NCI-H524 (cell line): ENCODE data around the gene SETD3.
A peak's percentile ranks its signal among the peaks of the same experiment; 100 is the strongest.
"Not testable (repeated sequence)": the region's sequence is repeated elsewhere in the genome, so short reads cannot be mapped to it uniquely, and the experiment has no call there.

ENCODE experiments used
- DNase-seq, 2 experiments: peaks; one replicate each; lab custom pipeline; 2025; lab: John Stamatoyannopoulos, UW

SETD3 gene

GRCh38 chr14:99360774-99361595, 119.7 kb downstream of the SETD3 start:
- DNase-seq = no peak

- no peak for DNase-seq
These were observed 120.8 kb downstream of the SETD3 start for GRCh38 chr14:99359906-99360305.

DNA sequence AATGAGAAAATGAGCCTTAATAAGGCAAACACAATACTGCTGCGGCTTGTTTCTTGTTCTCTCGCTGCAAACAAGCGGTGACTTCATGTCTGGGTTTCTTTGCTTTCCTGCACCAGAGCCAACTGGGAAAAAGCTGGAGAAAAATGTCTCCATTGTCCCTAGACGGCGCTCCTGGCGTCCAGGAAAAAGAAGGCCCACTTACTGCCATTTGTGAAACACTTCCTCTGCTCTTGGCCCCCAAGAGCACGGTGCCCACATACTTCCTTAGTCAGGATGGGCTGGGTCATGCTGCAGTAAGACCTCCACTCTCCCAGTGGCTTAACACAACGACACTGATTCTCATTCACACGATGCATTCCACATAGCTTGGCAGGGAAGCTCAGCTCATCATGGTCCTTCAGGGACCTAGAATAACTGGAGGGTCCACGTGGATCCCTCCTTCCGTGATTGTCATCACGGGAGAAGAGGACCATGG, 122.7 kb downstream of the SETD3 start:
- DNase-seq = no peak

- DNase-seq = no peak
These were observed 123.3 kb downstream of the SETD3 start for GRCh38 chr14:99357151-99357915.

- no peak for DNase-seq
These were observed 124.5 kb downstream of the SETD3 start for GRCh38 chr14:99356031-99356608.

DNA sequence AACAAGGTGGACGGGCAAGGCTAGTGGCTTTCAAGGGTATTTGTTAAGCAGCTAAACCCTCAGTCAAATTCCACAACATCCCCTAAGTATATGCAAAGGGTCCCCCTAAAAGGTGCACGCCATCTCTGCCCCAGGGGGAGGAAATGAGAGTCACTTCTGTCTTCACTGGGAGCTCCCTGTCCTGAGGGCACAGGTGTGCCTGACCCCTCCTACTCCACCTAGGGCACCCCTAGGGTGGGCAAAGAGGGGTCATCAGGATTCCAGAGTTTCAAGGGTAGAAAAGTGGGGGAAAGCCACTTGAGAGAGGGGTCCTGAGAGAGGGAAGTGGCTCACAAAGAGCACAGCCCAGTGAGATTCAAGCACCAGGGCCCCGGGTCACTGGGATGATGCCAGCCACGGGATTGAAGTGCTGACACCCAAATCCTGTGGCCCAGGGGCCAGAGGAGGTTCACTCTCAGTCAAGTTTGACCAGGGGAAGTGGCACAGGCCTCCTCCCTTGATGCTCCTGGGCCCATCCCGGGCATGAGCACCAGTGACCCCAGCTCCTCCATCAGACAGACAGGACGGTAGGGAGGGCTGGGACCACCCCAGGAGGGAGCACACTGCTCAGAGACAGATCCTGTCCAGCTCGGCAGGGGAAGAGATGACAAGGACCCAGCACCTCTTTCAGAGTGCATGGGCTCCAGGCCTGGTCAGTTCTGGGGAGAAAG, 126.3 kb downstream of the SETD3 start:
- no peak for DNase-seq

GRCh38 chr14:99352688-99353280, 127.9 kb downstream of the SETD3 start:
- no peak for DNase-seq

DNA sequence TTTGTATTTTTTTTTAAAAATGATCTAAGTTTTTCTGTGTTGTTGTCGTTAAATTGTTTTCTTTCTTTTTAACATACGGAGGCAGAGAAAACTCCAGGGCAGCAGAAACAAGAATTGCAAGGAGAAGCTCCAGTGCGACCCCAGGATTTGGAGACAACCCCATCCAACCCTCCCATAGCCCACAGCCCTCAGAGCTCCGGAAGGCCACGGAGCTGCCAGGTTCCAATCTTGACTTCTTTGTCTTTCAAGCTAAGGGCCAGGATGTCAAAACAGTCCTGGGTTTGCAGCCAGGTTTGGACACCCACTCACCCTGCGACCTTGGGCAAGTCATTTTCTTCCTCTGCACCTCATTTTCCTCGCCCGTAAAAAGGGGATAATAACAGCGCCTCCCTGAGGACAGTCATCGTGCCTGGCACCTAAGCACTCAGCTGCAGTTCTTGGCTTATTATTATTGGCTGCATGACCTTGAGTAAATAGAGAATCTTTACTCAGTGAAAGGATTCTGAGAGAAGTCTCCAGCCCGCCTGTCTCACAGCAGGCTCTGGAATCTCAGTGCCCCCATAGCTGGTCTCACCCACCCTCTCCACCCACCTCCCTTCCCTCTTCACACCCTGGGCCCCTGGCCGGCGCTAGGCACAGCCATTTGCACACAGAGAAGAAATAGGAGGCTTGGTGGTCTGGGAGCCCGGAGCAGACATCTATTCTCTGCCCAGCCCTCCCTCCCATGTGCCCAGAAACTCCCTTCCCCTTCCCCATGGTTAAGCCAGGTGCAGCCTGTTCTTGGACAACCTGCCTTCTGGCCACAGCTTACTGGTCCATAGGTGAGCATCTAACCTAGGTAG, 129.3 kb downstream of the SETD3 start:
- no peak for DNase-seq

GRCh38 chr14:99350751-99351150, 129.9 kb downstream of the SETD3 start:
- peak in 1 of 2 experiments; percentile 30 for DNase-seq

GRCh38 chr14:99349721-99350495, 130.8 kb downstream of the SETD3 start:
- no peak for DNase-seq

DNA sequence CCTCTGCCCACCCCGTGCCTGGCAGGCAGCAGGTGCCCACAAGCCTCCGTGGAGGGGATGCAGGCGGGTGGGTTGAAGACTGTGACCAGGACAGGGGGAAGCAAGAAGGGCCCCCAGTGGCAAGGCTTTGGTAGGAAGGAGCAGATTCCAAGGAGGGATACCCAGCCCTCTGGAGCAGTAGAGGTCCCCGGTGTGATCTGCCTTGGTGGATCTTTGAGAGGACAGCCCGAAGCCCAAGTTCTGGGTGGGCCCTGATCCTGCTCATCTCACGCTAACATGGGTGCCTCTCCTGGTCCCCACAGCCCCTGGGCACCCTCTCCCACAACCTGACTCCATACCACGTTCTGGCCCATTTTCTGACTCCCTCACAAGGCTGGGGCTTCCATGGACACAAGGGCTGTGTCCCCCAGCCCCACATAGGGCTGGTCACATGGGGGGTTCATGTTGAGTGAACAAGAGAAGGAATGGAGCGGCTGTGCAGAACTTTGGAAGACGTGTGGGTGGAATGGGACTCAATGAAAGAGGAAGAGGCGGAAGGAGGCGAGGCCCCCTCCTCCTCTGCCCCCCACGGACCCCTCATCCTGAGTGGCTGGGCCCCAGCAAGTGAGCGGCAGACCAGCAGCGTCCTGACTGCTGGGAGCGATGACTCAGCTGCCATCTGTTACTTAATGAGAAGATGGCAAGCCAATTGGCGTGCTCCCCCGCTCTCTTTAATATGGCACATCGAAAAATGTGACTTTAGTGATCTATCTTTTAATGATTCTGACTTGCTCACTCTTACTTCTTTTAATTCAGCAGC, 131.6 kb downstream of the SETD3 start:
- DNase-seq = peak; percentile 62 to 89

GRCh38 chr14:99348231-99348630, 132.4 kb downstream of the SETD3 start:
- DNase-seq = not testable (repeated sequence)
